Measurements from ENCODE around the gene CCDC181.

CCDC181 gene

DNA sequence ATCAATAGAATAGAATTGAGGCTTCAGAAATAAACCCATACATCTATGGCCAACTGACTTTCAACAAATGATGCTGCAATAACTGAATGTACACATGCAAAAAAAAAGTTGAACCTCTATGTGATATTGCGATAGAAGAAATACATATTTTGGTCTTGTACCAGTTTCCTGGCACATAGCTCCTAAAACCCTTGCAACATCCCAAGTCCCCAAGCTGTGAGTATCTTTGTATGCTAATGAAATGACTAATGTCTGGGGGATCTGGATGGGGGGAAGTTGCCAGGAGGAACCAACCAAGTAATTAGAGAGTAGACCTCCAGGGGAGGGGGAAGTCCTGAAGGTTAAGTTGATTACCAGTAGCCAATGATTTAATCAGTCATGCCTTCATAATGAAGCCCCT, 34.9 kb downstream of the CCDC181 start:
- no peak for DNase-seq

- no peak for DNase-seq
Observed at GRCh38 chr1:169390303-169390702, 37.0 kb downstream of the CCDC181 start.

- no peak for DNase-seq
Observed at GRCh38 chr1:169387399-169387798, 39.9 kb downstream of the CCDC181 start.

GRCh38 chr1:169383449-169383848, 43.8 kb downstream of the CCDC181 start:
- no peak for DNase-seq

DNA sequence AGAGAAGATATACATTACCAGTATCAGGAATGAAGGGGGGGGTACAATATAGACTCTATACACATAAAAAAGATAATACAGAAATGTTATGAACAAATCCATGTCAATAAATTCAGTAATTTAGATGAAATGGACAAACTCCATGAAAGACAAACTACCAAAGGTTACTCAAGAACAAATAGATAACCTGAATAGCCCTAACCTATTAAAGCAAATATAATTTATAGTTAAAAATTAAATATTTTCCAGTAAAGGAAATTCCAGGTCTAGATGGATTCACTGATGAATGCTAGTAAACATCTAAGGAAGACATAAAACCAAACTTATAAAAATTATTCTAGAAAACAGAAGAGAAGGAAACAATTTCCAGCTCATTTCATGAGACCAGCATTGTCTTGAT, 46.1 kb downstream of the CCDC181 start:
- DNase-seq = no peak

DNA sequence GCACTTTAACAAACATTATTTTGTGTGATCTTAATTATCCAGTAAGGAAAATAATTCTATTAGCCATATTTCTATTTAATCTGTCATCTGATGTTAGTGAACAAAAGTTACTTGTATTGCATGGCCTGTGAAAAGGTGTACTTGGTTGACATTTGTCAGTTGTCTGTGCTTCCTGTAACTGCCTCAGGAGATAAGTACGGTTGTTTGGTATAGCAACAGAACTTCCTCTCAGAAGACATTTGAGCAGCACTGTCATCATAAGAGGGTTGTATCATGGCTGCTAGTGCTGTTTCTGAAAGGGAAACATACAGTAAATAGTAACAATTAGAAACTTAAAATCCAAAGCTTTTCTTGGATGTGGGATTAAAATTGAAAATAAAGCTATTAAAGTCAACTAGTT, 55.9 kb downstream of the CCDC181 start:
- DNase-seq = no peak

- DNase-seq = no peak
Observed at GRCh38 chr1:169368406-169368769, 58.9 kb downstream of the CCDC181 start.

DNA sequence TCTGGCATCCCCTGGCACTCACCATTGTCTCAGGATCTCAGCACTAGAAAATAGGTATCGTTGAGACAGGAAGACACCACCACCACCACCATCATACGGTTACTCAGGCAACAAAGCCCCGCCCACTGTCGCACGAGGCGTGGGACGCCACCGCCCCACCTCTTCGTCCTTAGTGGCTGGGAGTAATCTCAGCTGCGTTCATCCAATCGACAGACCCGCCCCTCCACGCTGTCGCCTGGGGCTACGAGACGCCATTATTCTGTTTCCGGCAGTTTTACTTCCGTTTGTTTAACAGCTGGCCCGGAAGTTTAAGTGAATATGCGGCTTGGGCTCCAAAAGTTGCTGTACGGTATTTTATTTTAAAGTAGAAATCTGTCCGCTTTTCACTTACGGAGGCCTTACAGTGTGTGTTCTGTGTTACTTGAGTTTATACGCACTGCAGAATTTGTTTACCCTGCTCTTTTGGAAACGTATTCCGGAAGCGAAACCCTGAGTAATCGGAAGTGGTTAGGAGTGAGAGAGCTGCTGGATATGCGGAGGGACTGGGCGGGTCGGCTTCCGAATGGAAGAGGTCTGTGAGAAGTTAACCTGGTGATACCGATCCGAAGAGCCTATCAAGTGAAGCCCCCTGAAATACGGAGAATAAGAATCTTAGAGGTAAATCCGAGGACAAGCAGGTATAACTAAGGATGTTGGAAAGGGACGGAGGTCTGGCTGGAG, 59.4 kb downstream of the CCDC181 start, which contains the start of the genes BLZF1 and NME7:
BLZF1 (plus strand) TSS at position 510 of the 720 bp plus-strand sequence. CDS start 1,328 bp downstream, outside the sequence.
NME7 (minus strand) TSS at position 112 of the 720 bp plus-strand sequence; CDS start at position 25, 87 bp downstream.
- peak; percentile 98 for DNase-seq

DNA sequence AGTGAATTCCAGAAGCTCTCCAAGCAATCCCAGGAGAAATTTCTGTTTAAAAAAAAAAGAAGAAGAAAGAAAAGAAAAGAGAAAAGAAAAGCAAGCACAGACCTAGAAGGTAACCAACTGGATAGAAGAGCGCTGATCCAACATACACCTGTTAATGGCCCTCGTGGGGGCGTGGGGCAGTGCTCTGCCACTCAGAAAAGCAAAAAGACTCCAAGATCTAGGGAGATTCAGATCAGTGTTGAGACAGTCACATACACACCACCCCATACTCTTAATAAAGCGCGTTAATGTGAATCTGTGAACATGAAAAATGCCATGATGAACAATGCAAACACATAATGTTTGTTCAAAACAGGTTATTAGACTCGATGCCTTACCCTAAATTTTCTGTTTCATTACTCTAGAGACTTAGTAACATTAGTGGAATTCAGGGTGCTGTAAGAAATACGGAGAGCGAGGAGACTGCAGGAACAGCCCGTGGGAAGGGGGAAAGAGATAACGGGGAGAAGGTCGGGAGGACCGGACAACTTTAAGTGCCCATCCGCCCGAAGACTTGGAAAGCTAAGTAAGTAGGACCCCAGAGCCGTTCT, 60.1 kb downstream of the CCDC181 start:
- DNase-seq = no peak

GRCh38 chr1:169364948-169365347, 62.3 kb downstream of the CCDC181 start:
- no peak for DNase-seq

- no peak for DNase-seq
Observed at GRCh38 chr1:169363046-169363730, 64.1 kb downstream of the CCDC181 start.

- DNase-seq = no peak
Observed at GRCh38 chr1:169361281-169361680, 66.0 kb downstream of the CCDC181 start.

DNA sequence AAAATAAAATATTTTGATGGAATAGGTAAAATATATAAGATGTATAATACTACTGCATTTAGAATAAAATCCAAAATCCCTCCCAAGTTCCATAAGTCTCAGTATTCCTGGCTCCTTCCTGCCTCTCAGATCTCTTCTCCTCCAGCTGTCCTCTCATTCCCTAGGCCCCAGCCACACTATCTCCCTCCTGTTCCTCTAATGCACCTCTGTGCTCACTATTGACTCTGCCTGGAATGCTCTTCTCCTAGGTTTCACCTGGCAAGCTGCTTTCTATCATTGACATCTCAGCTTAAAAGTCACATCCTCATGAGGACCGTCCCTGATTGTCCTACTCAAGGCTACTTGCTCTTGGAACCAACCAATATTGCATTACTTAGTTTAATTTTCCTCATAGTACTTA, 66.9 kb downstream of the CCDC181 start:
- no peak for DNase-seq

- no peak for DNase-seq
Observed at GRCh38 chr1:169348383-169349036, 78.8 kb downstream of the CCDC181 start.

- DNase-seq = no peak
Observed at GRCh38 chr1:169347688-169348382, 79.4 kb downstream of the CCDC181 start.

GRCh38 chr1:169346036-169346589, 81.2 kb downstream of the CCDC181 start:
- DNase-seq = no peak

DNA sequence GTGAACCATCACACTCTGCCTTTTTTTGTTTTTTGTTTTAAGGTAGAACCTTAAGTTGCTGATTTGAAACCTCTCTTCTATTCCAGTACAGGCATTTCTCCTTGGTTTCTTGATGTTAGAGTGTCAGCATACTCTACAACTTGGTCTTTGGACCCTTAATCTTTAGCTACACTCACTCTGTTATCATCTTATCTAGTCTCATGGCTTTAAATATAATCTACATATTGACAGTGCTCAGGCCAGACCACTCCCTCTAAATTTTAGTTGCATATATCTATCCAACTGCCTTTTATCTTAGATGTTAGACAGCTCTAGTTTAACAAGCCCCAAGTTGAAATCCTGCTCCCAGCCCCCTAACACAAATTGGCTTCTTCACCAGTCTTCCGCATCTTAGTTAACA, 81.8 kb downstream of the CCDC181 start:
- DNase-seq = no peak
